Liver (tissue), 9 donors: ENCODE measurements around the gene RWDD3. TPM values are rescaled to one million over a fixed set of nuclear protein-coding genes. Genes with fewer than 3 reads are reported as not detected.

Experiments used
- DNase-seq: peaks from one replicate; pipeline ENCODE4 v3.0.0-alpha.2; 2017; ENCODE audit warnings: low spot score
- H3K27ac ChIP-seq, 2 donors: one replicate each; pipeline ENCODE4 v1.7.0; 2013; ENCODE audit warnings: inconsistent platforms in 2 of 2, low read length in 2 of 2, control low read depth in 1 of 2, low read depth in 1 of 2, mild to moderate bottlenecking in 1 of 2
- H3K27me3 ChIP-seq, 4 donors: one replicate each; pipeline versions ENCODE4 v1.6.1 to v1.7.0; 2013; ENCODE audit warnings: low read length in 3 of 4, inconsistent platforms in 1 of 4, mild to moderate bottlenecking in 1 of 4, moderate library complexity in 1 of 4; ENCODE audit not compliant: control insufficient read depth in 4 of 4, insufficient read depth in 4 of 4
- H3K36me3 ChIP-seq, 4 donors: one replicate each; pipeline versions ENCODE4 v1.6.1 to v1.7.0; 2013; ENCODE audit warnings: low read length in 3 of 4, mild to moderate bottlenecking in 3 of 4, low read depth in 1 of 4, moderate library complexity in 1 of 4; ENCODE audit not compliant: control insufficient read depth in 4 of 4, insufficient read depth in 3 of 4
- H3K4me1 ChIP-seq, 4 donors: one replicate each; pipeline versions ENCODE4 v1.6.1 to v1.7.0; 2013; ENCODE audit warnings: low read length in 3 of 4, mild to moderate bottlenecking in 3 of 4, moderate library complexity in 1 of 4; ENCODE audit not compliant: control insufficient read depth in 4 of 4, insufficient read depth in 4 of 4
- H3K4me3 ChIP-seq, 3 donors: one replicate each; pipeline versions ENCODE4 v1.6.1 to v1.7.0; 2013; ENCODE audit warnings: low read length in 3 of 3, control low read depth in 1 of 3, low read depth in 1 of 3, mild to moderate bottlenecking in 1 of 3
- H3K9ac ChIP-seq, 2 donors: one replicate each; pipeline ENCODE4 v1.7.0; 2013; ENCODE audit warnings: low read length in 2 of 2, mild to moderate bottlenecking in 2 of 2, moderate library complexity in 2 of 2, control low read depth in 1 of 2, low read depth in 1 of 2
- H3K9me3 ChIP-seq, 4 donors: one replicate each; pipeline versions ENCODE4 v1.6.1 to v1.7.0; 2013; ENCODE audit warnings: low read length in 3 of 4; ENCODE audit not compliant: control insufficient read depth in 4 of 4
- ATF3 ChIP-seq: IDR thresholded peaks from 2 replicates; pipeline ENCODE4 v1.6.1; 2016; ENCODE audit warnings: antibody characterized with exemption
- CTCF ChIP-seq: fragments of 150-350 bp; IDR thresholded peaks from 2 replicates; pipeline ENCODE4 v1.5.1; 2017; ENCODE audit warnings: improper control_type of control experiment, low read depth, low read length; ENCODE audit not compliant: missing input control
- EGR1 ChIP-seq, 2 donors: IDR thresholded peaks; 2 replicates each; pipeline ENCODE4 v1.6.1; 2016 to 2018; ENCODE audit warnings: antibody characterized with exemption in 2 of 2, low read depth in 2 of 2
- FOXA1 ChIP-seq: IDR thresholded peaks from 2 replicates; pipeline ENCODE4 v1.6.1; 2016; ENCODE audit warnings: antibody characterized with exemption
- FOXA2 ChIP-seq: IDR thresholded peaks from 2 replicates; pipeline ENCODE4 v1.6.1; 2016; ENCODE audit warnings: antibody characterized with exemption
- GABPA ChIP-seq, 2 donors: IDR thresholded peaks in 1 of 2; conservative IDR thresholded peaks in 1 of 2; 2 replicates each; pipeline ENCODE4 v1.6.1; 2016; ENCODE audit warnings: antibody characterized with exemption in 2 of 2, mild to moderate bottlenecking in 1 of 2, moderate library complexity in 1 of 2
- HNF4A ChIP-seq, 2 donors: conservative IDR thresholded peaks; 2 replicates each; pipeline ENCODE4 v1.6.1; 2016; ENCODE audit warnings: antibody characterized with exemption in 2 of 2, mild to moderate bottlenecking in 2 of 2
- HNF4G ChIP-seq: IDR thresholded peaks from 2 replicates; pipeline ENCODE4 v1.6.1; 2016; ENCODE audit warnings: antibody characterized with exemption
- JUND ChIP-seq, 2 donors: IDR thresholded peaks; 2 replicates each; pipeline ENCODE4 v1.6.1; 2016; ENCODE audit warnings: antibody characterized with exemption in 2 of 2
- NR2F2 ChIP-seq: IDR thresholded peaks from 2 replicates; pipeline ENCODE4 v1.6.1; 2016; ENCODE audit warnings: antibody characterized with exemption
- RAD21 ChIP-seq, 2 donors: IDR thresholded peaks; 2 replicates each; pipeline ENCODE4 v1.6.1; 2016; ENCODE audit warnings: antibody characterized with exemption in 2 of 2, mild to moderate bottlenecking in 2 of 2
- REST ChIP-seq: IDR thresholded peaks from 2 replicates; pipeline ENCODE4 v1.6.1; 2016; ENCODE audit warnings: antibody characterized with exemption, mild to moderate bottlenecking
- RXRA ChIP-seq, 2 donors: IDR thresholded peaks; 2 replicates each; pipeline ENCODE4 v1.6.1; 2017 to 2018; ENCODE audit warnings: antibody characterized with exemption in 2 of 2, mild to moderate bottlenecking in 1 of 2
- SP1 ChIP-seq: IDR thresholded peaks from 2 replicates; pipeline ENCODE4 v1.6.1; 2018; ENCODE audit warnings: antibody characterized with exemption, mild to moderate bottlenecking
- TAF1 ChIP-seq: conservative IDR thresholded peaks from 2 replicates; pipeline ENCODE4 v1.6.1; 2016; ENCODE audit warnings: antibody characterized with exemption, mild to moderate bottlenecking
- YY1 ChIP-seq: IDR thresholded peaks from 2 replicates; pipeline ENCODE4 v1.6.1; 2016; ENCODE audit warnings: antibody characterized with exemption, mild to moderate bottlenecking
- ZBTB33 ChIP-seq: IDR thresholded peaks from 2 replicates; pipeline ENCODE4 v1.6.1; 2016; ENCODE audit warnings: antibody characterized with exemption
- WGBS: extraction: QIAGEN DNeasy Blood & Tissue Kit; methylation state at CpG from one replicate; pipeline ENCODE4 v1.1.7; 2013; 5-methylcytosine and 5-hydroxymethylcytosine counted together
- polyA plus RNA-seq, 2 donors: library from polyadenylated mRNA; stranded (reverse) in 1 of 2; unstranded in 1 of 2; fragments of 200-250 nt in 1 of 2; fragments of >200 nt in 1 of 2; fragmentation: Nextera tagmentation in 1 of 2; extraction: Ambion mirVana in 1 of 2; gene quantifications; one replicate each; pipeline versions ENCODE4 v1.2.1 to v1.2.3, GENCODE V29; 2013 to 2015
- total RNA-seq, 2 donors: library from RNA; depleted of rRNA; stranded (reverse); fragments of >200 nt; gene quantifications; one replicate each; pipeline ENCODE4 v1.2.3, GENCODE V29; 2014
- donor health status: healthy.
- donor health status: healthy.
- donor health status: healthy.
- donor health status: healthy.
- donor health status: healthy.

Gene RWDD3
- total and polyA plus RNA-seq, 4 donors = 5.8 to 11.1 (median 7.0) TPM

- WGBS = 83% methylated on average over 1 of the region's 1 CpG
- Histone ChIP-seq H3K36me3 (peaks cover 3 to 30% (median 15%) of the 10 kb centered on the region in 4 donors), H3K9me3 (peaks cover 2 to 8% (median 6%) of the 10 kb centered on the region in 4 donors), H3K27ac (no peak overlapping the region), H3K27me3 (no peaks in the 10 kb centered on the region), H3K4me3 (no peak overlapping the region), H3K4me1 (no peaks in the 10 kb centered on the region), H3K9ac (no peak overlapping the region)
- no peak for DNase-seq
- TF ChIP-seq HNF4G = no peak
- TF ChIP-seq HNF4A (conservative IDR thresholded peaks at IDR 0.05) = no peak
- no peak for TF ChIP-seq NR2F2
- no peak for TF ChIP-seq EGR1 (IDR thresholded peaks at IDR 0.05; ENCODE audit: low read depth in 2 of 2)
- TF ChIP-seq YY1 = no peak
- no peak for TF ChIP-seq RAD21 (IDR thresholded peaks at IDR 0.05)
- no peak for TF ChIP-seq ATF3
- no peak for TF ChIP-seq FOXA2
- TF ChIP-seq FOXA1 = no peak
- TF ChIP-seq CTCF = no peak
- no peak for TF ChIP-seq ZBTB33
- TF ChIP-seq JUND (IDR thresholded peaks at IDR 0.05) = no peak
- no peak for TF ChIP-seq SP1
- no peak for TF ChIP-seq REST
- TF ChIP-seq GABPA (IDR thresholded peaks at IDR 0.05 in 1 of 2, conservative IDR thresholded peaks at IDR 0.05 in 1 of 2) = no peak
- no peak for TF ChIP-seq RXRA (IDR thresholded peaks at IDR 0.05)
- TF ChIP-seq TAF1 = no peak
These were observed 11.0 kb downstream of the RWDD3 start for GRCh38 chr1:95245029-95245428.

- H3K27ac ChIP-seq = no peak overlapping the region
- TF ChIP-seq ZBTB33 = no peak
- no peak for TF ChIP-seq REST
- TF ChIP-seq RXRA (IDR thresholded peaks at IDR 0.05) = no peak
- no peak for TF ChIP-seq ATF3
- no peak for TF ChIP-seq RAD21 (IDR thresholded peaks at IDR 0.05)
- WGBS = 95% methylated on average over 3 of the region's 3 CpGs
- DNase-seq = no peak
- no peak overlapping the region for H3K9ac ChIP-seq
- H3K4me1 ChIP-seq = no peaks in the 10 kb centered on the region
- peaks cover under 1 to 25% (median 7%) of the 10 kb centered on the region in 4 donors for H3K36me3 ChIP-seq
- no peak overlapping the region for H3K4me3 ChIP-seq
- H3K27me3 ChIP-seq = no peaks in the 10 kb centered on the region
- H3K9me3 ChIP-seq = peaks cover 0 to 2% (median 2%) of the 10 kb centered on the region in 4 donors
These were observed 12.5 kb downstream of the RWDD3 start for GRCh38 chr1:95246511-95246910.
